B cell (primary cell): ENCODE data around the gene LNPK. TPM values are rescaled to one million over a fixed set of nuclear protein-coding genes. Genes with fewer than 3 reads are reported as not detected.

Source experiments
- ATAC-seq: fragments of 200-7000 bp; cut with Tn5 transposase; one replicate; pipeline ENCODE4 v1.10.0; 2021; ENCODE audit warnings: low read depth, mild to moderate bottlenecking, moderate number of reproducible peaks, moderate library complexity
- CTCF ChIA-PET: fragments of 350-600 bp; sonication (Branson Sonifier 250); formaldehyde crosslinking; loops from one replicate; lab custom pipeline; 2021; ENCODE audit warnings: antibody characterized with exemption, inconsistent platforms; lab: Charles Lee
- POLR2A ChIA-PET: fragments of 350-600 bp; sonication (Branson Sonifier 250); formaldehyde crosslinking; loops from one replicate; lab custom pipeline; 2021; ENCODE audit warnings: antibody characterized with exemption; lab: Charles Lee
- DNase-seq: peaks from one replicate; pipeline ENCODE4 v3.0.0; 2013
- H2AFZ ChIP-seq: 2 replicates; pipeline ENCODE4 v1.6.1; 2012; ENCODE audit warnings: mild to moderate bottlenecking, low read depth, low read length; ENCODE audit not compliant: insufficient read depth, poor library complexity, severe bottlenecking
- H3K27ac ChIP-seq, 2 donors: 1 replicate in 1 of 2; 2 replicates in 1 of 2; pipeline ENCODE4 v1.5.1; 2012 to 2013; ENCODE audit warnings: low read length in 2 of 2, mild to moderate bottlenecking in 2 of 2, moderate library complexity in 1 of 2
- H3K27me3 ChIP-seq, 4 experiments: fragments of 200-600 bp in 1 of 4; sonication (generic) in 1 of 4; replicated peaks in 1 of 4; 1 replicate in 2 of 4; 2 replicates in 2 of 4; pipeline versions ENCODE4 v1.6.1 to v1.7.0; 2013 to 2016; ENCODE audit warnings: low read length in 3 of 4, mild to moderate bottlenecking in 2 of 4, mixed read lengths in 1 of 4, moderate library complexity in 1 of 4; ENCODE audit not compliant: insufficient read depth in 4 of 4, control insufficient read depth in 3 of 4; ENCODE audit errors: control extremely low read depth in 1 of 4
- H3K36me3 ChIP-seq, 2 experiments: replicated peaks in 1 of 2; 1 replicate in 1 of 2; 2 replicates in 1 of 2; pipeline versions ENCODE4 v1.6.1 to v1.7.1; 2013; ENCODE audit warnings: low read length in 1 of 2; ENCODE audit not compliant: insufficient read depth in 2 of 2, control insufficient read depth in 1 of 2; ENCODE audit errors: control extremely low read depth in 1 of 2, extremely low read depth in 1 of 2
- H3K4me1 ChIP-seq, 2 donors: fragments of 200-600 bp in 1 of 2; sonication (generic) in 1 of 2; 1 replicate in 1 of 2; 2 replicates in 1 of 2; pipeline versions ENCODE4 v1.5.1 to v1.6.1; 2013 to 2017; ENCODE audit warnings: low read length in 2 of 2; ENCODE audit not compliant: control insufficient read depth in 2 of 2, insufficient read depth in 2 of 2
- H3K4me2 ChIP-seq: replicated peaks from 2 replicates; pipeline ENCODE3; 2012; ENCODE audit warnings: mild to moderate bottlenecking, low read depth, low read length; ENCODE audit not compliant: poor library complexity, severe bottlenecking
- H3K4me3 ChIP-seq, 5 experiments: fragments of 200-600 bp in 1 of 5; sonication (generic) in 1 of 5; 1 replicate in 3 of 5; 2 replicates in 2 of 5; pipeline versions ENCODE4 v1.5.1 to v1.7.0; 2011 to 2016; ENCODE audit warnings: low read length in 4 of 5, mild to moderate bottlenecking in 4 of 5, low read depth in 2 of 5, control low read depth in 1 of 5, moderate library complexity in 1 of 5; ENCODE audit not compliant: insufficient read depth in 1 of 5; ENCODE audit errors: control extremely low read depth in 1 of 5, extremely low read depth in 1 of 5
- H3K79me2 ChIP-seq: fragments of 200-600 bp; sonication (generic); one replicate; pipeline ENCODE4 v1.6.0; 2016; ENCODE audit warnings: low read length; ENCODE audit not compliant: control insufficient read depth, insufficient read depth
- H3K9ac ChIP-seq: fragments of 200-600 bp; sonication (generic); 2 replicates; pipeline ENCODE4 v1.6.1; 2017; ENCODE audit warnings: mild to moderate bottlenecking, low read length, moderate library complexity
- H3K9me3 ChIP-seq, 3 donors: one replicate each; pipeline versions ENCODE4 v1.6.1 to v1.7.1; 2013; ENCODE audit warnings: low read length in 2 of 3; ENCODE audit not compliant: control insufficient read depth in 2 of 3, insufficient read depth in 1 of 3; ENCODE audit errors: control extremely low read depth in 1 of 3
- H4K20me1 ChIP-seq: 2 replicates; pipeline ENCODE4 v1.6.0; 2012; ENCODE audit warnings: mild to moderate bottlenecking, low read length; ENCODE audit not compliant: insufficient read depth, control insufficient read depth, poor library complexity, severe bottlenecking
- H3K27ac Mint-ChIP-seq: one replicate; pipeline ENCODE4 v1.8.0; 2021; ENCODE audit warnings: mixed read lengths
- H3K27me3 Mint-ChIP-seq: one replicate; pipeline ENCODE4 v1.8.0; 2021; ENCODE audit warnings: mixed read lengths
- H3K4me1 Mint-ChIP-seq: one replicate; pipeline ENCODE4 v1.8.0; 2021; ENCODE audit warnings: mixed read lengths
- H3K4me3 Mint-ChIP-seq: one replicate; pipeline ENCODE4 v1.8.0; 2021; ENCODE audit warnings: mixed read lengths
- H3K9me3 Mint-ChIP-seq: one replicate; pipeline ENCODE4 v1.8.0; 2022; ENCODE audit warnings: mixed read lengths; ENCODE audit not compliant: insufficient read depth
- CTCF ChIP-seq: fragments of 200-600 bp; IDR thresholded peaks from one replicate; pipeline ENCODE4 v1.8.0; 2022; ENCODE audit warnings: antibody characterized with exemption, mild to moderate bottlenecking
- EZH2 ChIP-seq: IDR thresholded peaks from 2 replicates; pipeline ENCODE4 v1.6.1; 2012; ENCODE audit warnings: borderline replicate concordance, low read depth, mild to moderate bottlenecking, moderate library complexity, low read length; ENCODE audit not compliant: insufficient read depth, poor library complexity, severe bottlenecking
- WGBS: methylation state at CpG from one replicate; pipeline ENCODE4 v1.1.5; 2013; ENCODE audit warnings: missing lambda C conversion rate; ENCODE audit not compliant: insufficient coverage; 5-methylcytosine and 5-hydroxymethylcytosine counted together
- intact Hi-C: fragments of 100-400 bp; cut with micrococcal nuclease; formaldehyde crosslinking; loops from one replicate; pipeline ENCODE4 v1.10.0; 2022
- polyA plus RNA-seq: library from polyadenylated mRNA; depleted of rRNA; stranded (reverse); fragments of >200 nt; gene quantifications from 2 replicates; pipeline ENCODE4 v1.2.3, GENCODE V29; 2012
- total RNA-seq, 2 donors: library from RNA; stranded (reverse); fragments of 120-200 nt in 1 of 2; gene quantifications; 1 replicate in 1 of 2; 2 replicates in 1 of 2; pipeline versions ENCODE4 v1.2.3 to v1.2.4, GENCODE V29; 2013 to 2022

The LNPK gene
- total and polyA plus RNA-seq, 2 donors (not counting 1 experiment from before 2014, with no cell fraction given): 3.2 to 15.9 TPM

GRCh38 chr2:176009445-176009844 lies 7.4 kb upstream of the LNPK start:
- Histone ChIP-seq H3K27ac (no peak overlapping the region), H3K79me2 (no peaks in the 10 kb centered on the region), H3K4me3 (no peak overlapping the region), H3K4me2 (no peak overlapping the region), H3K9ac (no peak overlapping the region), H2AFZ (no peak overlapping the region), H3K27me3 (no peaks in the 10 kb centered on the region), H3K4me1 (no peaks in the 10 kb centered on the region), H3K36me3 (no peaks in the 10 kb centered on the region), H4K20me1 (no peaks in the 10 kb centered on the region), H3K9me3 (no peaks in the 10 kb centered on the region)
- ATAC-seq (no peak), DNase-seq (no peak)
- POLR2A ChIA-PET: no interaction called here
- WGBS: 80% methylated on average over 1 of the region's 2 CpGs
- CTCF ChIA-PET: no interaction called here
- no peak overlapping the region for H3K4me3 Mint-ChIP-seq
- no peak overlapping the region for H3K27ac Mint-ChIP-seq
- intact Hi-C loops: no loop called here
- TF ChIP-seq EZH2 (no peak), CTCF (no peak)
- peaks cover 15% of the 10 kb centered on the region for H3K27me3 Mint-ChIP-seq
- H3K9me3 Mint-ChIP-seq: no peaks in the 10 kb centered on the region
- H3K4me1 Mint-ChIP-seq: no peaks in the 10 kb centered on the region

DNA sequence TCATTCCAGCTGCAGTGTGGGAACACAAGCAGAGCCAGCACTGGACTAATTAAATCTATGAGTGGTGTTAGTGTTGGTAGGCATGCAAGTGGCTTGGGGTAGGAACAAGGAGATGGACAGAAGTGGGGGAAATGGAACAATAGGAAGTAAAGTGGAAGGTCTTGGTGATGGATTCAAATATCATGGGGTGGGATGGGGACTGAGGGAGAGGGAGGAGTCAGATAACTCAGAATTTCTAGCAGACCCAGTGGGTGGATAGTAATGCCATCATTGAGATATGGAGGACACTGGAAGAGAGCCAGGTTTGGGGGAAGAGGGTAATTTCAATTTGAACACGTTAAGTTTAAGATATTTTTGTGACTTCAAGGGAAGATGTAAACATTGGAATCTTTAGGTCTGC lies 2.9 kb upstream of the LNPK start:
- Histone ChIP-seq H3K36me3 (no peaks in the 10 kb centered on the region), H3K79me2 (peaks cover 13% of the 10 kb centered on the region), H2AFZ (no peak overlapping the region), H4K20me1 (no peaks in the 10 kb centered on the region), H3K27me3 (no peaks in the 10 kb centered on the region), H3K4me2 (no peak overlapping the region), H3K27ac (no peak overlapping the region), H3K9ac (no peak overlapping the region), H3K9me3 (no peaks in the 10 kb centered on the region), H3K4me3 (no peak overlapping the region), H3K4me1 (peaks cover 12 to 14% of the 10 kb centered on the region in 2 donors)
- H3K4me1 Mint-ChIP-seq: peaks cover 17% of the 10 kb centered on the region
- CTCF ChIA-PET: no interaction called here
- intact Hi-C loops: loop anchor here (5.0 kb wide), 1 partner anchor 1547 kb away; a partner anchor contains a TSS
- H3K9me3 Mint-ChIP-seq: no peaks in the 10 kb centered on the region
- DNase-seq: no peak
- no peak overlapping the region for H3K27ac Mint-ChIP-seq
- peaks cover 3% of the 10 kb centered on the region for H3K27me3 Mint-ChIP-seq
- no peak for ATAC-seq
- no CpG with 5 or more reads among the region's 1 CpG for WGBS
- no peak for TF ChIP-seq EZH2
- no peak for TF ChIP-seq CTCF
- POLR2A ChIA-PET: no interaction called here
- no peak overlapping the region for H3K4me3 Mint-ChIP-seq
